Stimulated activated CD4-positive, alpha-beta T cell treated with anti-CD3 and anti-CD28 coated beads, Interleukin-2, amount 100 ng/mL, for 48 hours (primary cell): ENCODE measurements around the gene NKIRAS1.
"Not testable (repeated sequence)": the region's sequence is repeated elsewhere in the genome, so short reads cannot be mapped to it uniquely, and the experiment has no call there.

Experiments
- DNase-seq, 2 donors: peaks; one replicate each; pipeline ENCODE4 v3.0.0-alpha.2; 2020

The NKIRAS1 gene

GRCh38 chr3:23938688-23939087 lies 21.9 kb upstream of the NKIRAS1 start:
- DNase-seq, result no peak

GRCh38 chr3:23937296-23937695 lies 20.5 kb upstream of the NKIRAS1 start:
- DNase-seq, result no peak

GRCh38 chr3:23934253-23934652 lies 17.5 kb upstream of the NKIRAS1 start:
- DNase-seq, result no peak

- no peak for DNase-seq
These were observed 15.8 kb upstream of the NKIRAS1 start for GRCh38 chr3:23932571-23932970.

GRCh38 chr3:23931597-23931996 lies 14.8 kb upstream of the NKIRAS1 start:
- DNase-seq, result no peak

- DNase-seq, result no peak
These were observed 11.7 kb upstream of the NKIRAS1 start for GRCh38 chr3:23928524-23928923.

- DNase-seq, result no peak
These were observed 9.9 kb upstream of the NKIRAS1 start for GRCh38 chr3:23926736-23927135.

GRCh38 chr3:23926246-23926645 lies 9.5 kb upstream of the NKIRAS1 start:
- DNase-seq, result no peak

GRCh38 chr3:23923786-23924185 lies 7.0 kb upstream of the NKIRAS1 start:
- DNase-seq, result no peak

GRCh38 chr3:23921052-23921511 lies 4.3 kb upstream of the NKIRAS1 start:
- DNase-seq, result no peak

- no peak for DNase-seq
These were observed 3.4 kb upstream of the NKIRAS1 start for GRCh38 chr3:23920151-23920655.

- DNase-seq, result no peak
These were observed 2.8 kb upstream of the NKIRAS1 start for GRCh38 chr3:23919628-23920027.

- not testable (repeated sequence) for DNase-seq
These were observed 1.5 kb upstream of the NKIRAS1 start for GRCh38 chr3:23918331-23918730.

GRCh38 chr3:23917679-23918303 lies 1.0 kb upstream of the NKIRAS1 start:
- peak in 1 of 2 donors; percentile 69 for DNase-seq

GRCh38 chr3:23916152-23916885 lies 471 bp downstream of the NKIRAS1 start:
- DNase-seq, result no peak

GRCh38 chr3:23915537-23916108 lies 1.2 kb downstream of the NKIRAS1 start:
- no peak for DNase-seq

GRCh38 chr3:23913873-23914743 lies 2.7 kb downstream of the NKIRAS1 start:
- no peak for DNase-seq

GRCh38 chr3:23913182-23913581 lies 3.6 kb downstream of the NKIRAS1 start:
- DNase-seq, result no peak

- not testable (repeated sequence) for DNase-seq
These were observed 4.5 kb downstream of the NKIRAS1 start for GRCh38 chr3:23912335-23912734.

GRCh38 chr3:23911397-23911796 lies 5.4 kb downstream of the NKIRAS1 start:
- DNase-seq, result no peak

GRCh38 chr3:23909341-23909740 lies 7.4 kb downstream of the NKIRAS1 start:
- DNase-seq, result no peak

GRCh38 chr3:23904545-23904944 lies 12.2 kb downstream of the NKIRAS1 start:
- DNase-seq, result no peak

GRCh38 chr3:23900744-23901143 lies 16.0 kb downstream of the NKIRAS1 start:
- DNase-seq, result no peak
